Right lung (tissue), 10 donors: Measurements from ENCODE around the gene PLA2G2D. TPM values are rescaled to one million over a fixed set of nuclear protein-coding genes. Genes with fewer than 3 reads are reported as not detected.

Source experiments
- DNase-seq, 2 donors: peaks; one replicate each; pipeline ENCODE4 v3.0.0-alpha.2; 2013
- long read RNA-seq, 8 donors: transcript quantifications; one replicate each; lab custom pipeline, GENCODE V29; 2026
- polyA plus RNA-seq, 5 donors: library from polyadenylated mRNA; unstranded; fragments of 120-200 nt; gene quantifications; one replicate each; pipeline versions ENCODE4 v1.2.1 to v1.2.3, GENCODE V29; 2013; ENCODE audit warnings: inconsistent platforms in 1 of 5, low replicate concordance in 1 of 5; ENCODE audit not compliant: insufficient read length in 5 of 5, insufficient read depth in 1 of 5

The PLA2G2D gene
- polyA plus RNA-seq = under 1 TPM in 4 of 5 donors, not detected in 1; 0.04 to 0.12 (median 0.10) TPM
- long read RNA-seq, donor 1 = 0 reads
- long read RNA-seq, donor 2 = 0 reads
- long read RNA-seq, donor 3 = 0 reads
- long read RNA-seq, donor 4 = 0 reads
- long read RNA-seq, donor 5 = 0 reads
- long read RNA-seq, donor 6 = 0 reads
- long read RNA-seq, donor 7 = 0 reads
- long read RNA-seq, donor 8 = 0 reads

DNA sequence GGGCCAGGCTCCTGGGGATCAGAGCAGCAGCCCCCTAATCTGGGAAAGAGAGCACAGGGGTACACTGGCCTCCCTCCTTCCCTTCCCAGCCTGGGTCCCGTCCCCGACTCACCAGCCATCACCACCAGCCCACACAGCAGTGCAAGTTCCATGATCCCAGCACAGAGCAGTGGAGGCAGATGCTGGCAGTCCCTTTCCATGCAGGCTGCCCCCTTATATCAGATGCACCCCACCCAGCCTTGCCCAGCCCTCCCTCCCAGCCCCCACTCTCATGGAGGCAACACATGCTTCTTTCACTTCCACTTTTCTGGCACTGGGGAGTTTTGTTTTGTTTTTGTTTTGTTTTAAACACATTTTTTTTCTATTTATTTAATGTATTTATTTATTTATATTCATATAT, at the start of gene PLA2G2D:
Gene PLA2G2D (minus strand): TSS at position 190 of the 400 bp plus-strand sequence. CDS start 38 bp downstream, at position 152.
- DNase-seq = no peak

DNA sequence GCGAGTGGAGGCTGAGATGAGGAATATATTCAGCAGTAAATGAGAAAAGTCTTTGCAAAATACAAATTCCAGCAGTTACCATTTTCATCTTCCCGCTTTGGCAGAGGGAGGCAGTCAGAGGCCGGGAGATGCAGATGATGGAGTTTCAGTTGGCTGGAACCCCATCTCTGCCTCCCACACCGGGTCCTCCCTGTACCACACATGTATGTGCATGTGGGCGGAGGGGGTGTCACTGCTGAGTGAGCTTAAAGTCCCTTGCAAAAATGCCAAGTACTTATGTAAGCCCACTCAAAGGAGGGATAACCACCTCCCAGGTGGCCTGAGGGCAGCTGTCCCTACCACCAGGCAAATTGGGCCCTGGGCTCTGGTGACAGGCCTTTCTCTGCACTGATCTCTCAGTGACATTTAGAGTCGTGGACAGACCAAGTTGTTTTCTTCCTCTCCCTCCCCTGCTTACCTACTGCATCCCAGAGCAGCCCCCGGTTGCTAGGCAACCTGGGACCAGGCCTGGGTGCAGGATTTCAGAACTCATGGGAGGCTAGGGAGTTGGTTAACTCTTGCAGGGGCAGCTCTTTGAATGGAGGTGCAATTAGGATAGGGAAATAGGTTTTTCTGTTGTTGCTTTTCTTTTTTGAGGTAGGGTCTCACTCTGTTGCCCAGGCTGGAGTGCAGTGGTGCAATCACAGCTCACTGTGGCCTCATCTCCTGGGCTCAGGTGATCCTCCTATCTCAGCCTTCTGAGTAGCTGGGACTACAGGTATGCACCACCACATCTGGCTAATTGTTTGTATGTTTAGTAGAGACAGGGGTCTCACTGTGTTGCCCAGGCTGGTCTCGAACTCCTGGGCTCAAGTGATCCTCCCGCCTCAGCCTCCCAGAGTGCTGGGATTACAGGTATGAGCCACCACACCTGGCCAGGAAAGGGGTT, 49.5 kb upstream of the PLA2G2D start:
- no peak for DNase-seq

- DNase-seq = no peak
Measured at GRCh38 chr1:20167126-20167525, 47.8 kb upstream of the PLA2G2D start.

DNA sequence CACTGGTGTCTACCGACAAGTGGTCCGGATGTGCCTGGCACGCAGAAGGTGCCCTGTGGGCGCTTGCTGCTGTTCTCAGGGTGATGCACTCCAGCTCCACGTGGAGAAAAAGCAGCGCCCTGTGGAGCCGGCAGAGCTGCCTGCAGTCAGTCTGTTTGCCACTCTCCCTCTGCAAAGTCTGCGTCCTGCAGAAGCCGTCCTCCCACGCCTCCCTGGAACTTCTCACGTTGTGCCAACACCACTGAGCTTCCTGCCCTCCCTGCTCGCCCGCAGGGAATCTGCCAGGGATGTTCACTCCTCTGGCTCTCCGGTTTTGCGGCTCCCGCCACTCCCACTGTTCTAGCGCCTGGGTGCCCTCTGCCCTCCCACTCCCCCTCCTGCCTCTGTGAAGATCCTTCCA, 46.7 kb upstream of the PLA2G2D start:
- no peak for DNase-seq

DNA sequence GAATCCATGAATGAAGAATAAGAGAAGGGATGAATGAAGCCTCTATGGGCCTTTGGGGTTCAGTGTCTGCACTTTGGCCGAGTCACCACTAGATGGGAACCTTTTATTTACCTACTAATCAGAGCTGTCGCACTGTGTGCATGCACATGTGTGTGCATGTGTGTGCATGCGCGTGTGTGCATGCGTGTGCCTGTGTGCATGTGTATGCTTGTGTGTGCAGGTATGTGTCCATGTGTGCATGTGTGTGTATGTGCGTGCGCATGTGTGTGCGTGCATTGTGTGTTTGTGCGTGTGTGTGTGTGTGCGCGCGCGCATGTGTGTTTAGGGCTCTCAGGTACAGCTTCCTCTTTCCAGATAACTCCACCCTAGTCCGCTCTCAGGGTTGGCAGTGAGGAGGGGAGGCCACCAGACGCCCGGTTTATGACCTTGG, 46.2 kb upstream of the PLA2G2D start:
- DNase-seq = no peak

GRCh38 chr1:20164694-20165202, 45.4 kb upstream of the PLA2G2D start:
- DNase-seq = no peak

DNA sequence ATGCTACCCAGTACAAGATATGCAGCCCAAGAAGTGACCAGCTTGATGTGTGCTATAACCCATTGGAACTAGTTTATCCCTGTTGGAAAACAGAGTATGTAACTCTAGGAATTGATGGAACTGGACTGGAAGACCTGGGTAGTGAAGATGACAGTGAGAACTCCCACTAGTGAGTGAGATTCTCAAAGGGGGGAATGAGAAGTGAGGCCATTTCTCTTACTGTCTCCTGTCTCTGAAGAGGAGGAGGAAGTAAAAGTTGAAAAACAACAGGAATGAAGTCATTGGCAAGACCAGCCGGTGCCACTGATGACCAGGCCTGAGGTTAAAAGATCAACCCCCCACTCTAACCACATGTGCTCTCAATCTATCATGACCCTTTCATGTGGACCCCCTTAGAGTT, 40.7 kb upstream of the PLA2G2D start:
- DNase-seq = no peak

DNA sequence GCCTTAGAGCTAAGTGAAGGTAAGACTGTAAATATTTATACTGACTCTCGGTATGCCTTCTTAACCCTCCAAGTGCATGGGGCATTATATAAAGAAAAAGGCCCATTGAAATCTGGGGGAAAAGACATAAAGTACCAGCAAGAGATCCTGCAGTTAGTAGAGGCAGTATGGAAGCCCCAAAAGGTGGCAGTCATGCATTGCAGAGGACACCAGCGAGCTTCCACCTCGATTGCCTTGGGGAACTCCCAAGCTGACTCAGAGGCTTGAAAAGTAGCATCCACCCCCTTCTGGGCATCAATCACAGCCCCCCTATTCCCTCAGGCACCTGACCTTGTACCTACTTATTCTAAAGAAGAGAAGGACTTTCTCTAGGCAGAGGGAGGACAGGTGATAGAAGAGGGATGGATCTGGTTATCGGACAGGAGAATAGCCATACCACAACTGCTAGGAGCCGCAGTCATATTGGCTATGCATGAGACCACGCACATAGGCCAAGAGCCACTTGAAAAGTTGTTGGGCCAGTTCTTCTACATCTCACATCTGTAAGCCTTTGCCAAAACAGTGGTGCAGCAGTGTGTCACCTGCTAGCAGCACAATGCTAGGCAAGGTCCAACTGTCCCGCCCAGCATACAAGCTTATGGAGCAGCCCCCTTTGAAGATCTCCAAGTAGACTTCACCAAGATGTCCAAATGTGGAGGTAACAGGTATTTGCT, 39.2 kb upstream of the PLA2G2D start:
- DNase-seq = no peak

- DNase-seq = no peak
Measured at GRCh38 chr1:20154301-20154831, 35.0 kb upstream of the PLA2G2D start.

DNA sequence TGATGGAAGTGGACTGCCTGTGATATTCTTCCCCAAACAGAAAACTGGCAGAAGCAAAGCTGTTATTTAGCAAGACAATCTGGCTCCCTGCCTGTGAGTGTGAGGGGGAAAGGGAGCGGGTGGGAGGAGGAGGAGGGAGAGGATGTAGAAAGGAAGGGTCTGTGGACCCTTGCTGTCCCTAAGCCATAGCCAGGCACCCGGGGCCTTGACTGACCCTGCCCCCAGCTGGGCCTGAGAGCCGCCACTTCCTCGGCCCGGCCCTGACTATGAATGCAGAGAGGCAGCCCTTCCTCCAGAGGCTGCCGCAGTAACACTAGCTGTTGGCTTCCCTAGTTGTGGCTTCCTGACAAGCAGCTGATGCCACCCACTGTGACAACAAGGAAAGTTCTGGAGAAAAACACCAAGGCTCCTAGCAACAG, 33.7 kb upstream of the PLA2G2D start:
- peak; percentile 86 to 87 for DNase-seq

DNA sequence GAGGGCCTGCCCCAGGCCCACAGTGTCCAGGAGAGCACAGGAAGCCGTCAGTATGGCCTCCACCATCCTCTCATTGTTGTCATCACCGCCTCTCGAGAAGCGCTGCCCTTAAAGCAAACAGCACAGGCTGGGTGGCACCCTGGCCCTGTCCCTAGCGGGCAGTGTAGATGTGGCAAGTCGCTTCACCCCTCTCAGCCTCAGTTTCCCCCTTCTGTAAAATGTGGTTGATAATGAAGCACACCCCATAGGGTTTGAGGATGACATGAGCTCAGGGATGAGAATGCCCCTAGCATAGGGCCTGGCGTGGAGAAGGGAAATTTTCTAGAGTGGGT, 33.2 kb upstream of the PLA2G2D start:
- no peak for DNase-seq

GRCh38 chr1:20151906-20152598, 32.7 kb upstream of the PLA2G2D start:
- DNase-seq = peak; percentile 73 to 79

- DNase-seq = no peak
Measured at GRCh38 chr1:20150969-20151368, 31.6 kb upstream of the PLA2G2D start.

DNA sequence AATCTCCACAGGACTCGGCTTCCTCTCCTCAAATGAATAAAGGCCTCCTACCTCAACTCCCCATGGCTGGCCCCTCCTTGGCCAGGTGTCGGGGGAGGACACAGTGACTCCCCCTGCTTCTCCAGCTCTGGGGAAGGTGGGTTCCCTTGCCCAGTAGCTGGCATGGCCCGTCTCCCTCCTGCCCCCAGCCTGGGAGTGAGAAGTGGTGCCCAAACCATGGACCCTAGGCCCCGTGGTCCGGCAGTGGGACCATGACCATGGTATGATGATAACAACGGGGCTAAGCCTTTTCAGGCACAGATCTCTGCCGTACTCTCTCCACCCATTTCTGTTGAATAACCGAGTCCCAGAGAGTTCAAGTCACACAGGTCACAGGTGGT, 31.0 kb upstream of the PLA2G2D start:
- no peak for DNase-seq

DNA sequence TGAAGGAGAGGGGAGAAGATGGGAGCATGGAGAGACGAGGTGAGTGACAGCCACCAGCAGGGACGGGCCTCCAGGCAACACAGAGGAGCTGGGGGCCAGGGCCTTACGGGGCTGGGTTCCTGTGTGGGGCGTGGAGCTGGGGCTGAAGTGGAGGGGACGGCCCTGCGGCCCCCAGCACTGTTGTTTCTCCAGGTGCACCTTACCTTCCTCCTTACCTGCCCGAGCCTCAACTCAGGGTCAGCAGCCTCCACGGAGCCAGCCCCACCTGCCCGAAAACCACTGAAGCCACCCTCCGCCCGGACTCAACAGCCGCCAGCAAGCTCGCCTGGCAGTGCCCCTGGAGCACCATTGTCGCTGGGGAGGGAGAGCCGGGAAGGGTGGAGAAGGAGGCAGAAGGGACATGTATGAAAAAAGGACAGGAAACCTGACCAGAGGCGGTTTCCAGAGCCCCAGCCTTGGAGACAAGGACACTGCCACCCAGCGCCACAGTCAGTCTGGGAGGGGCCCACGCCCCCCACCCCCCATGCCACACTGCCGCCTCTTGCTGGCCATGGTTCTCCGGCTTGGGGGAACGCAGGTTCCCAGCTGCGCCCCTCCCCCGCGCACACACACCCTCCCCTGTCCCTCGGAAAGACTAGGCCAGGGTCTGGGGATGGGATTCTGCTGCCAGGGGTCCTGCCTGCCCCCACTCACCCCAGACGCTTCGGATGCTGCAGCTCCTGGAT, 30.4 kb upstream of the PLA2G2D start:
- no peak for DNase-seq

DNA sequence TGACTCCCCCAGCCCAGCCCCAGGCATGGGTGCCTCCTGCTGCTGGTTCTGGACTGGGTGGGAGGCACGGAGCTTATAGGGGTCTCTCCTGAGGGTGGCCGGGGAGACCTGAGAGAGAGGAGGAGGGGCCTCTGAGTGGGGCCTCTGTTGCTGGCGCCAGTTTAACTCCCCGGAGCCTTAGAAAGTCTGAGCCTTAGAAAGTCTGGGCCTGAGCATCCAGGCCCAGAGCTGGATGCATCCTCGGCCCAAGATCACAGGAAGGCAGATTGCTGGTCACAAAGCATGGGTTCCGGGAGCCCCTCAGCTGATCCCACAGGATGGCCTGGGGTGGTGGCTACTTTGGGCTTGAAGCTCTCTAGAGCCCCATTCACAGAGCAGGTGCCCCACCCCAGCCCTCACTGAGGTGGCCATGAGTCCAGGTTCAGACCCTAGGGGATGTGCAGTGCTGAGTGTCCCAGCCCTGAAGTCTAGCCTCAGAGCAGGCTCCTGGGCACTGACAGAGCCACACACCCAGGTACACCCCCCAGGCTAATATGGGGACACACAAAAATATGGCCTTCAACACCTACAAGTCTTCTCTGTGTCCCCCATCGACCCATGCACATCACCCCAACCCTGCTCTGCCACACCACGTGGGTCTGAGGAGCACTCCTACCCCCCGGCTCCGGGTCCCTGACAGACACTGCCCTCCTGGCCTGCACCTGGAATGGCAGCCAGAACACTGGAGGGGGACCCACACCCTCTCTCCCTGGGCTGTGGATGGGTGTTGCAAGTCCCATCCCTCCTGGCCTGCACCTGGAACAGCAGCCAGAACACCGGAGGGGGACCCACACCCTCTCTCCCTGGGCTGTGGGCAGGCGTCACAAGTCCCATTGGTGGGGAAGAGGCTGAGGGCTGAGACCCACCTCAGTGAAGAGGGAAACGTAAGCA, 29.5 kb upstream of the PLA2G2D start:
- DNase-seq = no peak

DNA sequence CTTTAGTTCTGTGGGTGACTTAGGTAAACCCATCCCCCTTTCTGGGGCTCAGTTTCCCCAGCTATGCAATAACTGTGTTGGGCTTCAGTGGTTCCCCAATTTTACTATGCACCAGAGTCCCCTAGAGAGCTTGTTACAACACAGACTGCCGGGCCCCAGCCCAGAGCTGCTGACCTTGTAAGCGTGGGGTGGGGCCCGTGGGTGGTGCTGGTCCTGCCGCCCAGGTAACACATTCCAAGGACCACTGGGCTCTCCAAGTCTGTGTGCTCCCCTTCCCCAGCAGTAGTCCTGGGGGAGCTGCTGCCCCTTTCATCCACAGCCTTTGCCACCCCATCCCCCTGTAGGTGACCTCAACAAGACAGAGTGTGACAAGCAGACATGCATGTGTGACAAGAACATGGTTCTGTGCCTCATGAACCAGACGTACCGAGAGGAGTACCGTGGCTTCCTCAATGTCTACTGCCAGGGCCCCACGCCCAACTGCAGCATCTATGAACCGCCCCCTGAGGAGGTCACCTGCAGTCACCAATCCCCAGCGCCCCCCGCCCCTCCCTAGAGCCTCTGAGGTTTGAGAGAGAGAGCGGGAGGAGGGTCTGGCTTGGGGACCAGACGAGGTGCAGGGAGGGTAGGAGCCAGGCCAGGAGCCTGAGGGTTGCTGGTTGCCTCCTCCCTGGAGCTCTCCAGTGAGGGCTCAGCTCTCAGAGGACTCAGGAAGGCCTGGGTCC, 28.7 kb upstream of the PLA2G2D start:
- no peak for DNase-seq

DNA sequence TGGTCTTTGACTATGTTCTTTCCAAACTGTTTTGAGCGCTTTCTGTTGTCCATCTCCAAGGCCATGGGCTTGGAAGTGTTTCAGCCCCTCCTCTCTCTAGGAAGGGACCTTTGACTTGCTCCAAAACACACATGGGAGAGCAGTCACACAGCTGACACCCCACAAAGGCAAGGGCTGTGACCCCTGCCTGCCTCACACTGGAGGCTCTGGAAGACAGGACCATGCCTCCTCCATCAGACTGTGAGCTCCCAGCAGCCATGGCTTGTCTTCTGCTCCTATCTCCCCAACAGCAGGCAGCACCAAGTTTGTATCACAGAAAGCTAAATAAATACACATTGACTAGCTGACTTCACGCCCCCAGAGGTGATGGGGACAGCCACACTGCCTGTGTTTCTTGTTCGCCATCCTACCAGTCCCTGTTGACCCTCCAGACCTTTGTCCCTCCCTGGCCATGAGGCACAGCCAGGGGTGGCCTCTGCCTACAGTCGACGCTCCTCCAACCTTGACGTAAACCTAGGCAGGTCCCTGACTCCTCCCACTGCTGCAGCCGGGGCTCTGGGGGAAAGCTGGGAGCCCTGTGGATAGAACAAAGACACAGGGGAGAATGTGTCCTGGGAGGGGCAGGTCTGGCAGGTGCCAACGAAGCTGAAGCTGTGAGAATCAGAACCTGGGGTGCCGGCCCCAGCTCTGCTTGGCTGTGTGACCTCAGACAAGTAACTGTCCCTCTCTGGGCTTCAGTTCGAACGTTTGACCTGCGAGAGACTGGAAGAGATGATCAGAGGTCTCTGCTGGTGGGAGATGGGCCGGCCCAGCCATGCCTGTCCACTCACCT, 24.6 kb upstream of the PLA2G2D start:
- DNase-seq = no peak
